ENCODE results near the gene YARS1.
A peak's percentile ranks its signal among the peaks of the same experiment; 100 is the strongest.

The YARS1 gene

DNA sequence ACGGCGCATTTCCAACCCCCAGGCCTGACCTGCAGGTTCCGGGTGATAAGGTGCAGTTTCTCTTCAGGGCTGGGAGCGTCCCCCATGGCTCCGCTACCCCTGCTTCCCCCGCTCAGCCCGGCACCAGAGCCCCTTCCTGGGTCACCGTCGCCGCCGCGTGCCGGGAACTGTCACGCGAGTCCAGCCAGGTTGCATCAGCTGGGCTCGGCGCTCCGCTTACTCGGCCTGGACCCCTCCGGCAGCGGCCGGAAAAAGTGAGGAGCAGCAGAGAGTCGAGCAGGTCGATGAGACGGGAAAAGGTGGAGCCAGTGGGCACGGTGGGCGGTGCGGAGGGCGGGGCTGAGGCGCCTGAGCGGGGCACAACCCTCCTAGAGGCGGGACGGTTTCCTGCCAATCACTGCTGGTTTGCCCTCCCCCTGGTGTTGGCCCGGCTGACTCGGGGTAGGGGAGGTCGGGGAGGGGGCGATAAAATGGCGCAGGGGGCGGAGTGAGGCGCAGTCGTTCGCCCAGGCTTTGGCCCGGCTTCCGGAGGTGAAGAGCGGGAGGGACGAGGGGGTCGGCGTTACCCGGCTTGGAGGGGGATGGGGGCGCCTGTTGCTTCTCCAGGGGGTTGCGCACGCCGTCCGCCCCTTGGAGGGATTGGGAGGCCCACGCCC is at the start of gene YARS1, which contains the start of gene S100PBP:
YARS1 (minus strand) TSS at position 200 of the 656 bp plus-strand sequence; CDS start at position 86, 114 bp downstream.
S100PBP (plus strand) TSS at position 495 of the 656 bp plus-strand sequence. CDS start 8,447 bp downstream, outside the sequence.
- DNase-seq (ENCODE audit: low spot score): peak; percentile 97

DNA sequence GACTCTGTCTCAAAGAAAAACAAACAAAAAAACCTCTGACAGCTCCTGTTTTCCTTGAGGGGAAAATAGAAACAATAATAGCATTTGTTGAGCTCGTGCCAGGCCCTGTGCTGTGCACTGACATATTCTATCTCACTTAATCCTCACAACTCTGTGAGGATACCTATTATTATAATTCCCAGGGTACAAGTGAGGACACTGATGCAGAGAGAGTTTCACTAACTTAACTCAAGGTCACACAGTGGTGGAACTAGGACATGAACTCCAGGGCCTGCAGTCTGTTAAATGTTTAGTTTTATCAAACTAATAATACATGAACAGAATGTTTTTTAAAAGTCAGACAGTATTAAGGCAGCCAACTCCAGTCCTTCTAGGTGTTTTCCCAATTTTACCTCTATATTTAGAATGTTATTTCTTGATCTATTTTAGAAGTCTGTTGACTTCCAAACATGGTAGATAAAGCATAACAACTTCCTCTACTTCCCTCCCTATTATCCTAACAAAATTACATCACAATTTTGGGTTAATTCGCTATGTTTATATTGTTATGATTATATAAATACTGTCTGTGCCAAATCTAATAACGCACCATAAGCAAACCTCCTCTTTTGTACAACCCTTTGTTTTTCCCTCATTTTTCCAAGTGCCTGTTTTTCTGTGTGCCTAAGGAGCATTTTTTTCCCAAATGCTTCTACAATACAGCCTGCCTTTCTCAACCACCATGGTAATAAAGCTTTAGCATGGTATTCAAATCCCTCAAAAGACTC is 48.7 kb upstream of the YARS1 start:
- no peak for DNase-seq (ENCODE audit: low spot score)

DNA sequence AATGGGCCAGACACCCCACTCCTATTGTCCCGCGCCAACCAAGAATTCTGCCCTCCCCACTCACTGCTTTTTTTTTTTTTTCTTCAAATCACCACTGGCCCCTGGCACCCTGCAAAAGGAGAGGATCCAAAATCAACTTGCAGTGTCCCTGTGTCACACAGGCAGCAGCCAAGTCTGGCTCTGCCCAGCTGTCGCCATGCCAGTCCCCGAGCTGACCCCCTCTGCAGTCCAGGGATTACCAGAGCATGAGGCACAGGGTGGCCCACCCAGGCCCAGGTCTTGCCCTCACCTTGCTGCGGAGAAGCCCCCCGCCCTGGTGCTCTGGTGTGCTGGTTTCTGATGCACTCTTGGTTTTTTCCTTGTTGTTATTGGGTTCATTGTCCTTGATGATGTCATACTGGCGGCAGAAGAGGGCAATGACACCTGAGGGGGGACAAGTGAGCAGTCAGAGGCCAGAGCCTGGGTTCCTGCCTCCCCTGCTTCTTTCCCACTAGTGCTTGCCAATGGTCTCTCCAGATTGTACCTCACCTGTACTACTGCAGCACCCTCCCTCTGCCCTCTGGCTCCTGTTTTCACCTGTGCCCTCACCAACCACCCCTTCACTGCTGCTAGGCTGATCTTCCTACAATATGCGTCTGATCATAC is 47.3 kb upstream of the YARS1 start:
- no peak for DNase-seq (ENCODE audit: low spot score)

GRCh38 chr1:32863881-32864245 is 46.7 kb upstream of the YARS1 start:
- no peak for DNase-seq (ENCODE audit: low spot score)

DNA sequence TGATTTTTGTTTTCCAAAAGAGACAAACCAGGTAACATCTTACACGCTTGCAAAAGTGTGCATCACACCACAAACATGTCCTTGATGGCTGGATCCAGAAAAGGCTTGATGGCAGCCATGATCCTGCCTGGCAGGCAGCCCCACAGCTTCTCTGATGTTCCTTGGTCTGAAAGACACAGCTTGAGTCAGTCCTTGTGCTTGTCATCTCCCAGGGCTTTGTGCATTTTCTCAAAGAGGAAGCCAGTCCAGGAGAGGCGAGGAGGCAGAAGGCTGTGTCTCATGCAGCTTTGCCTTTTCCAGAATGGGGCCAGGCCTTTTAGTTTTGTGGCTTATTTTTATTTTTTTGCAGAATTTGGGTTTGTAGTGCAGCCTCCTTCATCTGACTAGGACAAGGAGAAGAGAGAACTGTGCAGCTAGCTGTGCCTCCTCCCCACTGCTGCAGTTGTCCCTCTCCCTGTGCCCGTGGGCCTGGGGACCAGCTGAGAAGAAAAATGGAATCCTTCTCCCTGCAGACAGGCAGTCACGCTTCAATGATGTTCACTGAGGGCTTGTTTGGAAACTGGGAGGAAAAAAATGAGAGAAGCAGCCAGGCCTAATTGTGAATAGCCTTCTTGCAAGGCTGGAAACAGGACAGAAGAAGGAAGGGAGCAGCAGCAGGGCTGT is 46.2 kb upstream of the YARS1 start:
- no peak for DNase-seq (ENCODE audit: low spot score)

DNA sequence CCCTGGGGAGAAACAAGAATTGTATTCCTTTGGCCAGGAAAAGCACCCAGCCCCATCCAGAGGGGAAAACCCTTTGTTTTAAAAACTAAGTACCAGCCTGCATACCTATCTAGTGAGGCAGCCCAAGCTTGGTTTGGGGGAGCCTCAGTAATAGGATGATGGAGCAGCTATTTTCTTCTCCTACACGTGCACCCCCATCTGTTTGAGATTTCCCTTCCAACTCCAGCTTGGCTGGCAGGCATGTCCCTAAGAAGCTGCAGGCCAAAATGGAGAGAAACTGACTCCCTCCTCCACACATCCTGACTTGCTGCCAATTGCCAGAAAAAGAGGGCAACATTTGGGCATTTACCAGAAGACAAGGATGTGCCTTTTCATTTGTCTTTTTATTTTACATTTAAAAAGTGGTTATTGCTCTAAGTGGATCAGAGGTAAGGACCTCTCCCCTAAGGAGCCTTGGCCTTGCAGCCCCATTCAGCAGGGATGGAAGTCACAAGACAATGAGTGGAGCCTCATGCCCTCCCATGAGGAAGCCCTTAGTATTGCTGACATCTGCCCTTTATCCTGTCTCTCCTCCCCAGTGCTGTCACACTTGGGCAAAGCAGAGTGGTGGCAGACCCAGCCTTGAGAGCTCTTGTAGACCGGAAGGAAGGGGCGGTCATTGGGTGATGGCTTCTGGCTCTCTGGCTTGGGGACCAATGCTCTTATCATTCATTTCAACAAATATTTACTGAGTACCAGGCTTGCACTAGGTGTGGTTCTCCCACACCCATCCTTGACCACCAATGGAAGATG is 44.9 kb upstream of the YARS1 start:
- no peak for DNase-seq (ENCODE audit: low spot score)

- DNase-seq (ENCODE audit: low spot score): no peak
These were observed 43.4 kb upstream of the YARS1 start for GRCh38 chr1:32860566-32860965.

- no peak for DNase-seq (ENCODE audit: low spot score)
These were observed 42.8 kb upstream of the YARS1 start for GRCh38 chr1:32859915-32860314.

- DNase-seq (ENCODE audit: low spot score): no peak
These were observed 41.6 kb upstream of the YARS1 start for GRCh38 chr1:32858791-32859190.

- no peak for DNase-seq (ENCODE audit: low spot score)
These were observed 41.0 kb upstream of the YARS1 start for GRCh38 chr1:32858136-32858535.

GRCh38 chr1:32855861-32856617 is 38.9 kb upstream of the YARS1 start:
- no peak for DNase-seq (ENCODE audit: low spot score)

DNA sequence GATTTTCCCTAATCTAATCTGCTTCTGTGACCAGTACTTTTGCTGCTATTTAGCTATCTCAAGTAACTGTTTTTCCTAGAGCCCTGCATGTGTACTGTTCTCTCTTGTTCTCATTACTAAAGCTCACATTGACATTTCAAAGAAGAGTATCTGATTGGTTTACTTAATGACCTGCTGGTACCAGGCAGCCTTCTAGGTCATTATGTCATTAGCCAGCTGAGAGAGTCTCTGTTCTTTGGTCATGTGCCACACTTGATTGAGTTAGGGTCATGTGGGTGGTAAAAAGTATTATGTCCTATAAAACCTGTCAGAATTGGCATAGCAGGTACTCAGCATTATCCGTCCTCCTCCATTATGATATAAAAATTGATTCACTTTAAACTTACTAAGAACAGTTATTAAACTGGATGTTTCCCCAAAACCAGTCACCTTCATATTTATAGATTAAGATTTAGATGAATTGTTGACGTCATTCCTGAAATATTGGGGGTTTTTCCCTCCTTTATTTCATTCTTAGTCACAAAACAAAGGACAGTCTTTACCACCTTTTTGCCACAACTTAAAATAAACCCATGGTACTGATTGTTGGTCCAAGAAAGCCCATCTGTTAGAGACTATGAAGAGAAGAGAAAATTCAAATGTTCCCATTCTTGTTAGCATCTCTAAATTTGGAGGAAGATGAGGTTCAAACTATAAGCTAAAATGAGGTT is 31.4 kb upstream of the YARS1 start:
- DNase-seq (ENCODE audit: low spot score): no peak

DNA sequence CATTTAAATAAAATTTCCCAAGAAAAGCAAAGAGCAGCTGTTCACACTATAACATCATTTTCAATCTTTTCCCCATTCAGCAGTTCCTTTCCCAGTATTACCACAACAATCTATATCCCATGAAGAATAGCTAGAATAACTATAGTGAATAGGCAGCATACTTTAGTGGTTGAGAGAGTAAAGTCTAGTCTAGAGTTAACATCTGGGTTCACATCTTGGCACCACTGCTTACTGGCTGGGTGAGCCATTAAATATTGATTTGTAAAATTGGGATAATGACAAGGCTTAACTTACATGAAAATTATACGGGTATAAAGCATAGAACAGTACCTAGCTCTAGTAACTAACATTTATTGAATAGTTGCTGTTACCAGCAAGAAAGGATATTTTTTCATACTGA is 14.7 kb upstream of the YARS1 start:
- no peak for DNase-seq (ENCODE audit: low spot score)

GRCh38 chr1:32830092-32830852 is 13.1 kb upstream of the YARS1 start:
- DNase-seq (ENCODE audit: low spot score): no peak

GRCh38 chr1:32828341-32828740 is 11.2 kb upstream of the YARS1 start:
- DNase-seq (ENCODE audit: low spot score): no peak

DNA sequence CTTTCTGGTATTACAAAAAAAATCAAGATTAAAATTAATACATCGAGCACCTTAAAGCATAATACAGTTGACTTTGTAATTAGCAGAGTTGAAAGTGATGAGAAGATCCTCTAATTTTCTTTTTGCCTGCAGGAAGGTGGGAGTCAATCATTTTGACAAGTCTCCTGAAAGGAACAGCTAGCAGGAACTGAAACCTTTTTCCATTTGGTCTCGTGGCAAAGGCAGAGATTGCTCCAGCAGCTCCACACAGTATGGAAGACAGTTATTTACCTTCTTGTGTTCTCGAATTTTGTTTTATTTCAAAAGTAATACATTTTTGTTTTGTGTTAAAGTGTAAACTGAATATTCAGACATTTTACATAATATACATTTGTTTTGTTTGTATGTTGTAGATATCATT is 8.0 kb upstream of the YARS1 start:
- no peak for DNase-seq (ENCODE audit: low spot score)

DNA sequence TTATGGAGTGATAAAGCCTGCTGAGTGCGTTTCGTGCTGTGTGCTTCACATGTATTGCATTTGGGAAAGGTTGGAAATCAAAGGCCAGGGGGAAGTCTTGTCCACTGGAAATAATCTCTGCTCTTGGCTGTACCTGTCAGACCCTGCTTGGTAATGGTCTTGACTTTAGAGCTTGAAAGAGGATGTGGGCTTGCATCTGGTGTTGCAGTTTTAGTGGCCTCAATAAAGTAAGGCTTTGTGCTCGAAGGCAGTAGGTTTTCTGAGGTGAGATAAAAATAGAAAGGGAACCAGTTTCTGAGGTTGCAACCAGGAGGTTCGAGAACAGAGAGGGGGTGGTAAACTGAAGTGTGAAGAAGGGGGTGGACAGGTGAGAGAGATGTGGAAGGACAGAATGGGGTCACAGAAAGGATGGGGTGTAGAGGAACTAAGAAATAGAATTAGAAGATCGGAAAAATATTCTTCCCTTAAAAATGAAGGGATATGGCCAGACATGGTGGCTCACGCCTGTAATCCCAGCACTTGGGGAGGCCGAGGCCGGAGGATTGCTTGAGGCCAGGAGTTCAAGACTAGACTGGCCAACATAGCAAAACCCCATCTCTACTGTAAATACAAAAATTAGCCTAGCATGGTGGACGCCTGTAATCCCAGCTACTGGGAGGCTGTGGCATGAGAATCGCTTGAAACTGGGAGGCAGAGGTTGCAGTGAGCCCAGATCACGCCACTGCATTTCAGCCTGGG is 1.8 kb upstream of the YARS1 start:
- DNase-seq (ENCODE audit: low spot score): no peak

- DNase-seq (ENCODE audit: low spot score): peak; percentile 47
These were observed 943 bp upstream of the YARS1 start for GRCh38 chr1:32817815-32818786.

Data from kidney capillary endothelial cell (primary cell).